GM18499 (cell line): ENCODE results near the gene PDK4.

Experiments
- ATAC-seq: cut with Tn5 transposase; IDR thresholded peaks from one replicate; pipeline ENCODE4 v1.9.1; 2021; ENCODE audit warnings: moderate number of reproducible peaks; ENCODE audit not compliant: insufficient read depth, unreplicated experiment

PDK4 gene

DNA sequence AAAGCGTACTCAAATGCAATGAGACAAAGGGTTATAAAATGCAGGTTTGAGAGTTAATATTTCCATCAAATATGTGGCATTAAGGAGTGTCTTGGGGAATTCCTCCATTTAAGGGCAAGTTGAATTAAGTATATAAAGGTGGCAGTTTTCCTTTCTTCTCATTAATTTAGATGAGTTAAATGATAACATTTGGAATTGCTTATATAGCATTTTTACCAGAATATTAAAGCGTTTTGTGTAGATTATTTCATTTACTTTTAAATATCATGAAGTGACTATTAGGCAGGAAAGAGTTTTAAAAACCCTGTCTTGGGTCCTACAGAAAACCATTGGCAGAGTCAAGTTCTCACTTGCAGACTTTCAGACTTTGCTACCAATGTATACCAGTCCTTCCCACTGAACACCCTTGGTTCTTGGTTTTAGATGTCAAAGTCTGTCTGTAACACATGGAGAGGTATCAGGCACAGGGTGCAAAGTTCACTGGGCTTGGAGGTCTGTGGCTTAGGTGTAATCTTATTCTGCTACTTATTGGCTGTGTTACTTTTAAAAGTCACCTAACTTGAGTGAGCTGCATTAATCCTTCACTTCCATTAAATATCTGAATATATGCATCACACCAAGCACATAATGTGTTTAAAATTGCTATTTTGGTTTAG is 59.5 kb downstream of the PDK4 start:
- no peak for ATAC-seq

DNA sequence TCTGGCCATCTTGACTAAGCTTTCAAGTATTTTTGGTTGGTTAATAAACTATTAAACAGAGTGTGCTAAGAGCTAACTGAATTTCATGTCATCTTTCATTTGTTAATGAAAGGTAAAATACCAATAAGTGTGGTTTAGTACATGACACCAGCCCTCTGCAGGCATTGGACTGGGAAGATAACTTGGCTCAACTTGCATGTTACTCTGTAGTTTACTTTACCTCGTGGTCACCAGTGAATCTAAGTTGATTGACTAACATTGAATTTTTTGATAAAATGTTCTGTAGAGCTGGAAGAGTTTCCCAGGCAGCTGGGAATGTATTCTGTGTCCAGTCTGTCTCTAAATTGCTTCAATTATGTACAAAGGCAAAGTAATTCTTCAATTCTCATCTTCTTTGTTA is 60.7 kb downstream of the PDK4 start:
- ATAC-seq: no peak

DNA sequence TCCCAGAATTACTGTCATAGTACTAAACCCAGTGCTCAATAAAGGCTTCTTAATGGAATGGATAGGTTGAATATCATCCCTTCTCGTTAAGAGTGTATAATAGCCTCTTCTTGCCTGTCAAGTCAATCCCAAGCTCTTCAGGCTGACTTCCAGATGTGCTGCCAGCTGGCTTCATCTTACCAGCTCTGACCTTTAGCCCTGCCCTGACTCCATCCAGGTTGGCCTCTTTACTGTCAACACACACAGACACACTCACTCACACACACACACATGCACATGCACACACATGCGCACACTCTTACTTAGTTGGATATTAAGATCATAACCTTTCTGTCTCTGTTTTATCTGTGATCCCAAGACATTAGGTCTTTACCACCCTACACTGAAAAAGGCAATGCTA is 61.5 kb downstream of the PDK4 start:
- no peak for ATAC-seq
